H9 (cell line): ENCODE measurements around the gene PHAF1. TPM values are rescaled to one million over a fixed set of nuclear protein-coding genes. Genes with fewer than 3 reads are reported as not detected.

Source experiments
- DNase-seq: peaks from one replicate; pipeline ENCODE4 v3.0.0-alpha.2; 2017
- H2AFZ ChIP-seq: one replicate; pipeline ENCODE4 v1.6.1; 2013; ENCODE audit warnings: mild to moderate bottlenecking, low read length, control low read depth, moderate library complexity
- H2AK5ac ChIP-seq: 2 replicates; pipeline ENCODE4 v1.6.1; 2013; ENCODE audit warnings: low read length, control low read depth, mixed read lengths; ENCODE audit not compliant: insufficient read length
- H2BK120ac ChIP-seq: one replicate; pipeline ENCODE4 v1.6.1; 2013; ENCODE audit warnings: low read depth, mild to moderate bottlenecking, low read length, control low read depth, inconsistent platforms; ENCODE audit not compliant: poor library complexity, severe bottlenecking
- H2BK12ac ChIP-seq: 2 replicates; pipeline ENCODE4 v1.6.1; 2013; ENCODE audit warnings: low read length, control low read depth, mixed read lengths, low read depth; ENCODE audit not compliant: insufficient read length
- H2BK15ac ChIP-seq: 2 replicates; pipeline ENCODE4 v1.6.1; 2013; ENCODE audit warnings: low read depth, low read length, control low read depth
- H2BK20ac ChIP-seq: one replicate; pipeline ENCODE4 v1.6.1; 2013; ENCODE audit warnings: low read depth, mild to moderate bottlenecking, low read length, control low read depth, inconsistent platforms; ENCODE audit not compliant: poor library complexity, severe bottlenecking
- H2BK5ac ChIP-seq: 2 replicates; pipeline ENCODE4 v1.6.1; 2013; ENCODE audit warnings: low read length, control low read depth, mixed read lengths; ENCODE audit not compliant: insufficient read length
- H3K14ac ChIP-seq: 2 replicates; pipeline ENCODE4 v1.6.1; 2013; ENCODE audit warnings: low read length, control low read depth; ENCODE audit not compliant: insufficient read depth
- H3K18ac ChIP-seq: 2 replicates; pipeline ENCODE4 v1.6.1; 2013; ENCODE audit warnings: low read depth, mild to moderate bottlenecking, mixed read lengths, low read length, control low read depth; ENCODE audit not compliant: insufficient read length
- H3K23ac ChIP-seq: 2 replicates; pipeline ENCODE4 v1.6.1; 2013; ENCODE audit warnings: low read length, control low read depth, mixed read lengths, low read depth; ENCODE audit not compliant: insufficient read length
- H3K23me2 ChIP-seq: 2 replicates; pipeline ENCODE4 v1.6.1; 2013; ENCODE audit warnings: low read depth, mild to moderate bottlenecking, mixed read lengths, low read length, control low read depth; ENCODE audit not compliant: insufficient read length, poor library complexity, severe bottlenecking
- H3K27ac ChIP-seq: 2 replicates; pipeline ENCODE4 v1.5.1; 2013; ENCODE audit warnings: low read length, control low read depth, mixed read lengths, low read depth; ENCODE audit not compliant: insufficient read length
- H3K27me3 ChIP-seq: 2 replicates; pipeline ENCODE4 v1.6.1; 2013; ENCODE audit warnings: low read length, control low read depth, inconsistent platforms; ENCODE audit not compliant: insufficient read depth
- H3K4ac ChIP-seq: 2 replicates; pipeline ENCODE4 v1.6.1; 2013; ENCODE audit warnings: low read depth, mild to moderate bottlenecking, control low read depth, inconsistent platforms, low read length, moderate library complexity
- H3K4me1 ChIP-seq: 2 replicates; pipeline ENCODE4 v1.6.1; 2013; ENCODE audit warnings: low read length, control low read depth, inconsistent platforms; ENCODE audit not compliant: insufficient read depth
- H3K4me2 ChIP-seq: 2 replicates; pipeline ENCODE4 v1.6.1; 2013; ENCODE audit warnings: low read length, control low read depth, mixed read lengths; ENCODE audit not compliant: insufficient read length, insufficient read depth
- H3K56ac ChIP-seq: 2 replicates; pipeline ENCODE4 v1.6.1; 2013; ENCODE audit warnings: low read depth, mild to moderate bottlenecking, mixed read lengths, low read length, control low read depth; ENCODE audit not compliant: insufficient read length
- H3K79me1 ChIP-seq: 2 replicates; pipeline ENCODE4 v1.6.1; 2013; ENCODE audit warnings: low read depth, mild to moderate bottlenecking, moderate library complexity, low read length, control low read depth, inconsistent platforms; ENCODE audit not compliant: insufficient read depth, poor library complexity, severe bottlenecking
- H3K79me2 ChIP-seq: 2 replicates; pipeline ENCODE4 v1.6.1; 2013; ENCODE audit warnings: low read length, control low read depth, inconsistent platforms; ENCODE audit not compliant: insufficient read depth
- H3K9ac ChIP-seq: 2 replicates; pipeline ENCODE4 v1.6.1; 2013; ENCODE audit warnings: low read length, control low read depth, mixed read lengths; ENCODE audit not compliant: insufficient read length; ENCODE audit errors: extremely low read depth
- H3K9me3 ChIP-seq: one replicate; pipeline ENCODE4 v1.6.1; 2013; ENCODE audit warnings: low read depth, low read length, inconsistent platforms; ENCODE audit not compliant: control insufficient read depth
- H3T11ph ChIP-seq: one replicate; pipeline ENCODE4 v1.6.1; 2013; ENCODE audit warnings: mild to moderate bottlenecking, low read length, control low read depth, inconsistent platforms
- H4K20me1 ChIP-seq: one replicate; pipeline ENCODE4 v1.6.1; 2013; ENCODE audit not compliant: control insufficient read depth, insufficient read length, insufficient read depth
- H4K5ac ChIP-seq: 2 replicates; pipeline ENCODE4 v1.6.1; 2013; ENCODE audit warnings: low read depth, mild to moderate bottlenecking, mixed read lengths, low read length, control low read depth; ENCODE audit not compliant: insufficient read length
- H4K8ac ChIP-seq: replicated peaks from 2 replicates; pipeline ENCODE4 v1.6.1; 2013; ENCODE audit warnings: low read length, control low read depth, mixed read lengths, low read depth; ENCODE audit not compliant: insufficient read length
- H4K91ac ChIP-seq: 2 replicates; pipeline ENCODE4 v1.6.1; 2013; ENCODE audit warnings: low read depth, mild to moderate bottlenecking, moderate library complexity, mixed read lengths, low read length, control low read depth; ENCODE audit not compliant: insufficient read length
- H3K27ac Mint-ChIP-seq, 3 experiments: 2 replicates in 2 of 3; 3 replicates in 1 of 3; pipeline ENCODE4 v1.8.0; 2020 to 2021; ENCODE audit warnings: mixed read lengths in 3 of 3, mild to moderate bottlenecking in 1 of 3, moderate library complexity in 1 of 3
- H3K27me3 Mint-ChIP-seq: 2 replicates; pipeline ENCODE4 v1.8.0; 2021; ENCODE audit warnings: low read depth, mild to moderate bottlenecking, moderate library complexity, mixed read lengths
- H3K36me3 Mint-ChIP-seq, 3 experiments: 2 replicates in 2 of 3; 3 replicates in 1 of 3; pipeline ENCODE4 v1.8.0; 2020 to 2021; ENCODE audit warnings: low read depth in 3 of 3, mixed read lengths in 3 of 3; ENCODE audit not compliant: insufficient read depth in 1 of 3
- H3K4me1 Mint-ChIP-seq, 2 experiments: 2 replicates each; pipeline ENCODE4 v1.8.0; 2020; ENCODE audit warnings: mixed read lengths in 2 of 2
- H3K4me3 Mint-ChIP-seq, 2 experiments: 2 replicates in 1 of 2; 3 replicates in 1 of 2; pipeline ENCODE4 v1.8.0; 2020 to 2021; ENCODE audit warnings: mild to moderate bottlenecking in 2 of 2, mixed read lengths in 2 of 2, moderate library complexity in 1 of 2
- H3K9me3 Mint-ChIP-seq, 2 experiments: 2 replicates in 1 of 2; 3 replicates in 1 of 2; pipeline ENCODE4 v1.8.0; 2020; ENCODE audit warnings: mild to moderate bottlenecking in 2 of 2, mixed read lengths in 2 of 2, moderate library complexity in 1 of 2
- CTCF ChIP-seq: fragments of 200-600 bp; sonication (generic); conservative IDR thresholded peaks from 3 replicates; pipeline ENCODE4 v1.8.0; 2021; ENCODE audit warnings: antibody characterized with exemption, mild to moderate bottlenecking
- total RNA-seq: library from RNA; stranded (reverse); gene quantifications from 2 replicates; pipeline ENCODE4 v1.2.1, GENCODE V29; 2021

Gene PHAF1
- total RNA-seq, 1 experiment from 2014 or later: 18.8 TPM

GRCh38 chr16:67086822-67087221 is 22.9 kb upstream of the PHAF1 start:
- no peak for DNase-seq
- no peak overlapping the region for H3K18ac ChIP-seq
- Mint-ChIP-seq H3K27ac (no peak overlapping the region), H3K36me3 (peaks cover 0 to 16% (median 0%) of the 10 kb centered on the region in 3 experiments; a peak in 3 of 7 replicates), H3K4me1 (peaks cover 2 to 6% of the 10 kb centered on the region in 2 experiments; a peak in 3 of 4 replicates), H3K4me3 (no peak overlapping the region), H3K9me3 (no peaks in the 10 kb centered on the region), H3K27me3 (no peaks in the 10 kb centered on the region)
- no peak overlapping the region for H3K9ac ChIP-seq
- no peaks in the 10 kb centered on the region for H4K20me1 ChIP-seq
- H4K8ac ChIP-seq: no peak overlapping the region
- no peak overlapping the region for H4K91ac ChIP-seq
- H2AFZ ChIP-seq: no peak overlapping the region
- H2BK120ac ChIP-seq: no peak overlapping the region
- H2BK12ac ChIP-seq: no peak overlapping the region
- no peak overlapping the region for H3K4ac ChIP-seq
- no peak overlapping the region for H4K5ac ChIP-seq
- H2BK20ac ChIP-seq: no peak overlapping the region
- no peak overlapping the region for H3K4me2 ChIP-seq
- H2AK5ac ChIP-seq: no peak overlapping the region
- no peaks in the 10 kb centered on the region for H3K4me1 ChIP-seq
- no peak overlapping the region for H3K23ac ChIP-seq
- no peak overlapping the region for H3K14ac ChIP-seq
- H3K79me2 ChIP-seq: no peaks in the 10 kb centered on the region
- no peak overlapping the region for H3K56ac ChIP-seq
- no peak overlapping the region for H2BK5ac ChIP-seq
- no peak for TF ChIP-seq CTCF
- no peaks in the 10 kb centered on the region for H3K9me3 ChIP-seq
- no peak overlapping the region for H2BK15ac ChIP-seq
- no peak overlapping the region for H3K27ac ChIP-seq
- no peaks in the 10 kb centered on the region for H3K27me3 ChIP-seq
- H3T11ph ChIP-seq: no peak overlapping the region
- no peaks in the 10 kb centered on the region for H3K79me1 ChIP-seq
- H3K23me2 ChIP-seq: no peaks in the 10 kb centered on the region
